OCI-LY1 (cell line): ENCODE results near the gene ADGB.

Source experiments
- H2AFZ ChIP-seq: fragments of 200-600 bp; sonication (generic), shearing (Covaris generic); 2 replicates; pipeline ENCODE4 v1.6.0; 2014; ENCODE audit warnings: antibody characterized with exemption, mild to moderate bottlenecking, low read length
- H3F3A ChIP-seq: fragments of 200-600 bp; sonication (generic), shearing (Covaris generic); 2 replicates; pipeline ENCODE4 v1.6.0; 2014; ENCODE audit warnings: mild to moderate bottlenecking, antibody characterized with exemption, low read length, moderate library complexity; ENCODE audit not compliant: insufficient read depth
- H3K27ac ChIP-seq: fragments of 200-600 bp; sonication (generic); 2 replicates; pipeline ENCODE4 v1.5.1; 2014; ENCODE audit warnings: low read length, mixed run types, mild to moderate bottlenecking, low read depth; ENCODE audit not compliant: poor library complexity, severe bottlenecking
- H3K27me3 ChIP-seq: fragments of 200-600 bp; sonication (generic); 2 replicates; pipeline ENCODE4 v1.6.0; 2014; ENCODE audit warnings: antibody characterized with exemption, mild to moderate bottlenecking, low read length, moderate library complexity; ENCODE audit not compliant: insufficient read depth
- H3K36me3 ChIP-seq: fragments of 200-600 bp; sonication (generic); 2 replicates; pipeline ENCODE4 v1.6.1; 2014; ENCODE audit warnings: mild to moderate bottlenecking, antibody characterized with exemption, low read length, moderate library complexity, mixed read lengths; ENCODE audit not compliant: insufficient read depth
- H3K4me1 ChIP-seq: fragments of 200-600 bp; sonication (generic); 2 replicates; pipeline ENCODE4 v1.5.1; 2014; ENCODE audit warnings: mild to moderate bottlenecking, low read length, moderate library complexity; ENCODE audit not compliant: insufficient read depth, severe bottlenecking
- H3K4me2 ChIP-seq: fragments of 200-600 bp; sonication (generic), shearing (Covaris generic); 2 replicates; pipeline ENCODE4 v1.6.1; 2014; ENCODE audit warnings: low read length
- H3K4me3 ChIP-seq: fragments of 200-600 bp; sonication (generic); 2 replicates; pipeline ENCODE4 v1.5.1; 2014; ENCODE audit warnings: low read length, low read depth, mild to moderate bottlenecking, mixed read lengths; ENCODE audit not compliant: poor library complexity, severe bottlenecking
- H3K79me2 ChIP-seq: fragments of 200-600 bp; shearing (Covaris generic); 2 replicates; pipeline ENCODE4 v1.6.1; 2016; ENCODE audit warnings: mixed run types, low read length, mixed read lengths; ENCODE audit not compliant: insufficient read depth
- H3K9ac ChIP-seq: fragments of 200-600 bp; sonication (generic), shearing (Covaris generic); 2 replicates; pipeline ENCODE4 v1.6.1; 2014; ENCODE audit warnings: mild to moderate bottlenecking, low read length, mixed read lengths
- H3K9me2 ChIP-seq: fragments of 200-600 bp; sonication (generic), shearing (Covaris generic); 2 replicates; pipeline ENCODE4 v1.6.1; 2014; ENCODE audit warnings: low read depth, mild to moderate bottlenecking, low read length, mixed read lengths
- H3K9me3 ChIP-seq: fragments of 200-600 bp; shearing (Covaris generic); 2 replicates; pipeline ENCODE4 v1.6.1; 2014; ENCODE audit warnings: low read length, mixed read lengths
- H4K20me1 ChIP-seq: fragments of 200-600 bp; sonication (generic), shearing (Covaris generic); 2 replicates; pipeline ENCODE4 v1.6.0; 2016; ENCODE audit warnings: mild to moderate bottlenecking, low read length; ENCODE audit not compliant: insufficient read depth
- CTCF ChIP-seq: fragments of 200-600 bp; sonication (generic), shearing (Covaris generic); IDR thresholded peaks from 2 replicates; pipeline ENCODE4 v1.5.1; 2017; ENCODE audit warnings: mild to moderate bottlenecking, antibody characterized with exemption, low read length, moderate library complexity, mixed read lengths
- EZH2 ChIP-seq: fragments of 200-600 bp; sonication (generic), shearing (Covaris generic); IDR thresholded peaks from 2 replicates; pipeline ENCODE4 v1.8.0; 2017; ENCODE audit warnings: borderline replicate concordance, mixed run types, mild to moderate bottlenecking, antibody characterized with exemption, low read length, moderate library complexity, mixed read lengths

The ADGB gene

GRCh38 chr6:146697921-146698320 is 99.1 kb downstream of the ADGB start:
- H3K4me1 ChIP-seq = no peaks in the 10 kb centered on the region
- no peak overlapping the region for H3K4me3 ChIP-seq
- H4K20me1 ChIP-seq = no peaks in the 10 kb centered on the region
- no peak overlapping the region for H3K9ac ChIP-seq
- H3K4me2 ChIP-seq = no peak overlapping the region
- no peaks in the 10 kb centered on the region for H3K27me3 ChIP-seq
- no peaks in the 10 kb centered on the region for H3K9me3 ChIP-seq
- H3F3A ChIP-seq = no peaks in the 10 kb centered on the region
- H2AFZ ChIP-seq = no peak overlapping the region
- H3K36me3 ChIP-seq = no peaks in the 10 kb centered on the region
- no peaks in the 10 kb centered on the region for H3K9me2 ChIP-seq
- no peaks in the 10 kb centered on the region for H3K79me2 ChIP-seq
- TF ChIP-seq EZH2 (no peak), CTCF (no peak)
- H3K27ac ChIP-seq = no peak overlapping the region

DNA sequence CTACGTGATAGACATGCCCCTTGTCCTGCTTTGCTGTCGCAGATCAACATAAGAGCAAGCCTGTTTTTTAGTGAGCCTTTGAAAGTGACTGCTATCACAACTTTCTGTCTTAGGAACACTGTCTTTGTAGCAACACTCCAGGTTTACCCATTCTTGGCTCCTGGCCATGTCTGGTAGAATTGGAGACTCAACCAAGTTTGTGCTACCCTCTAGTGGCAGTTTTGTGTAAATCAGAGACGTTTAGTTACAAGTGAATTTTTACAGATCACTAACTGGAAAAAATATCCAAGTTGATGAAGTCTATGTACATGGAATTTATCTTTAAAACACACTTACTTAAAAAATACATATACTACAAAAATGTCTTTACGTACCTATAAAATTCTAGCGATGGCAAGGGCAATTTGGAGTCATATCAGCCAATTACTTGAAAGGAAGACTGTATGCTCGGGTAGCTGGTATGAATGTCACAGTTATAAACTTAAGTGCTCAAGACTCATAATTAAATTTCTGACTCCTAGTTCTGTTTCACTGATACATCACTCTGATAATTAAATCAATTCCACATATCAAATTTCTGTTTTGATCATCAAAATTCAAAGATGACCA is 101.4 kb downstream of the ADGB start:
- Histone ChIP-seq H3K4me3 (no peak overlapping the region), H3K4me1 (no peaks in the 10 kb centered on the region), H3K9ac (no peak overlapping the region), H4K20me1 (no peaks in the 10 kb centered on the region), H2AFZ (no peak overlapping the region), H3K4me2 (no peak overlapping the region), H3K9me2 (no peaks in the 10 kb centered on the region), H3K27ac (no peak overlapping the region), H3K27me3 (no peaks in the 10 kb centered on the region), H3F3A (no peaks in the 10 kb centered on the region), H3K36me3 (no peaks in the 10 kb centered on the region), H3K9me3 (no peaks in the 10 kb centered on the region), H3K79me2 (no peaks in the 10 kb centered on the region)
- TF ChIP-seq EZH2 (no peak), CTCF (peak; percentile 86)

DNA sequence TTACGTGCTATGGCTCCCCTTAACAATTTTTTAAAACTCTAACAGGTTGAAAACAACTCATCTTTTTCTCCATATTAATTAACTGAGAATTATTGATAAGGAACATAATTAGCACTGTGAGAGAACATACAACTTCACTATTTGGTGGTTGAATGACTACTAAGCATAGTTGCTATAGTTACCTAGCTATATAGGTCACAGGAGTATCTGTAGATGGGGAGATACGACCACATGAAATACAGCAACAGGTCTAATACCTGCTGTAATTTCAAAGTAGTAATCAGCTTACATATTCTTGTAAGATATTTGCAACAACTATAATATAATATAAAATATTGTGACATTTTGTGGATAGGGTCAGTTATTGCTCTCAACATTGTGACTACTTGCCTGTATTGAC is 102.9 kb downstream of the ADGB start:
- no peak for TF ChIP-seq CTCF
- H3K4me3 ChIP-seq = no peak overlapping the region
- H3K36me3 ChIP-seq = no peaks in the 10 kb centered on the region
- H3K27ac ChIP-seq = no peak overlapping the region
- no peaks in the 10 kb centered on the region for H3K9me3 ChIP-seq
- no peak overlapping the region for H3K9ac ChIP-seq
- no peaks in the 10 kb centered on the region for H3K79me2 ChIP-seq
- no peaks in the 10 kb centered on the region for H3K9me2 ChIP-seq
- no peaks in the 10 kb centered on the region for H3F3A ChIP-seq
- H3K27me3 ChIP-seq = no peaks in the 10 kb centered on the region
- H2AFZ ChIP-seq = no peak overlapping the region
- H4K20me1 ChIP-seq = no peaks in the 10 kb centered on the region
- H3K4me1 ChIP-seq = no peaks in the 10 kb centered on the region
- no peak overlapping the region for H3K4me2 ChIP-seq
